ACC112 (cell line): ENCODE data around the gene LSM3.
"Not testable (repeated sequence)": the region's sequence is repeated elsewhere in the genome, so short reads cannot be mapped to it uniquely, and the experiment has no call there.

Experiments
- H2AFZ ChIP-seq: fragments of 200-600 bp; sonication (generic); one replicate; pipeline ENCODE4 v1.6.0; 2017; ENCODE audit warnings: antibody characterized with exemption, low read length; ENCODE audit not compliant: unreplicated experiment
- H3K27ac ChIP-seq: fragments of 200-600 bp; sonication (generic); 2 replicates; pipeline ENCODE4 v1.5.1; 2014; ENCODE audit warnings: low read depth, mild to moderate bottlenecking, antibody characterized with exemption, low read length, moderate library complexity
- H3K27me3 ChIP-seq: fragments of 200-600 bp; sonication (generic); 2 replicates; pipeline ENCODE4 v1.6.1; 2014; ENCODE audit warnings: mild to moderate bottlenecking, antibody characterized with exemption, low read length, moderate library complexity, mixed read lengths; ENCODE audit not compliant: insufficient read depth
- H3K36me3 ChIP-seq: fragments of 200-600 bp; sonication (generic); 2 replicates; pipeline ENCODE4 v1.6.1; 2016; ENCODE audit warnings: mild to moderate bottlenecking, antibody characterized with exemption, low read length, moderate library complexity, mixed read lengths; ENCODE audit not compliant: insufficient read depth
- H3K4me1 ChIP-seq: fragments of 200-600 bp; sonication (generic); one replicate; pipeline ENCODE4 v1.6.1; 2016; ENCODE audit warnings: low read length, mixed read lengths; ENCODE audit not compliant: insufficient read depth, unreplicated experiment, control insufficient read depth
- H3K4me3 ChIP-seq: fragments of 200-600 bp; sonication (generic); 2 replicates; pipeline ENCODE4 v1.5.1; 2014; ENCODE audit warnings: mild to moderate bottlenecking, low read depth, low read length
- H3K79me2 ChIP-seq: fragments of 200-600 bp; sonication (generic); one replicate; pipeline ENCODE4 v1.6.0; 2016; ENCODE audit warnings: low read length; ENCODE audit not compliant: control insufficient read depth, unreplicated experiment, insufficient read depth

The LSM3 gene

DNA sequence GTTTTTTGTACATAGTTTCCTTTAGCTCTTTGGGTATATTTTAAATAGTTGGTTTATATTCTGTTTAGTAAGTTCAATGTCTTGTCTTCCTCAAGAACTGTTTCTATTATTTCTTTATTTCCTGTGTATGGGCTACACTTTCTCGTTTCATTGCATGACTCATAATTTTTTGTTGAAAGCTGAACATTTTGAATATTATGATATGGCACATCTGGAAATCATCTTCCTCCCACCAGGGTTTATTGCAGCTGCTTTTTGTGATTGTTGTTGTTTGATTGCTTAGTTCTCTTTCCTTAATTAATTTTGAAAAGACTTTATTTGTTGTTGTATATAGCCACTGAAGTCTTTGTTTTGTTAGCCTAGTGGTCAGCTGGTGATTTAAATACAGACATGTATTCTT lies 43.8 kb downstream of the LSM3 start:
- Histone ChIP-seq H3K36me3 (peaks cover 11% of the 10 kb centered on the region), H3K27me3 (no peaks in the 10 kb centered on the region), H2AFZ (no peak overlapping the region), H3K79me2 (no peaks in the 10 kb centered on the region), H3K27ac (peak overlapping the region; percentile 46), H3K4me3 (peak overlapping the region; percentile 55; the same call in 1 of the 2 replicates), H3K4me1 (peaks cover 28% of the 10 kb centered on the region)

- Histone ChIP-seq H3K36me3 (peaks cover 11% of the 10 kb centered on the region), H3K79me2 (no peaks in the 10 kb centered on the region), H3K4me3 (peak overlapping the region; percentile 55; the same call in 1 of the 2 replicates), H3K4me1 (peaks cover 28% of the 10 kb centered on the region), H3K27me3 (no peaks in the 10 kb centered on the region), H2AFZ (no peak overlapping the region), H3K27ac (peak overlapping the region; percentile 46)
Measured at GRCh38 chr3:14222900-14223594, 44.4 kb downstream of the LSM3 start.

DNA sequence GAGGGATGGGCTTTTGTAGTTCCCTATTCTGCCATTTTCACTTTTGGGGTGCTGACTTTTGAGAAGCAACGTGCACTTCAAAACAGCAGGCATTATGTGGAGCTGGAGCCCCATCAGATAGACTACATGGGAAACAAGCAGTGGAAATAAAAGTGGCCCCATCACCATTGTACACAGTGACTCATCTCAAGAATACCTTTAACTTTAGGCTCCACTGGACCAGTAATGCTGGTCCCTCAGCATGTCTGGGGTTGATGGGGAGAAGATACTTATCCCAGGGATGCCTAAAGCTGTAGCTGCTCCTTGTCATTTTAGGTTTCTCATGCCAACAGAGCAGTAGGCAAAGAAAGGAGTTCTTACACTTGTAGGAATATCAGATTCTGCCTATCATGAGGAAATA lies 45.0 kb downstream of the LSM3 start:
- Histone ChIP-seq H3K4me3 (0 out of 2 replicates have a peak overlapping the region, but pooled peaks have one; percentile 55), H3K4me1 (peaks cover 28% of the 10 kb centered on the region), H3K79me2 (no peaks in the 10 kb centered on the region), H2AFZ (no peak overlapping the region), H3K36me3 (peaks cover 11% of the 10 kb centered on the region), H3K27me3 (no peaks in the 10 kb centered on the region), H3K27ac (peak overlapping the region; percentile 46)

GRCh38 chr3:14224895-14225294 lies 46.3 kb downstream of the LSM3 start:
- H3K36me3 ChIP-seq = peaks cover 11% of the 10 kb centered on the region
- H2AFZ ChIP-seq = no peak overlapping the region
- no peak overlapping the region for H3K27ac ChIP-seq
- no peaks in the 10 kb centered on the region for H3K27me3 ChIP-seq
- H3K4me1 ChIP-seq = peaks cover 28% of the 10 kb centered on the region
- H3K79me2 ChIP-seq = no peaks in the 10 kb centered on the region
- no peak overlapping the region for H3K4me3 ChIP-seq

- Histone ChIP-seq H3K27ac (no peak overlapping the region), H3K36me3 (peaks cover 11% of the 10 kb centered on the region), H3K4me1 (peaks cover 28% of the 10 kb centered on the region), H2AFZ (no peak overlapping the region), H3K27me3 (no peaks in the 10 kb centered on the region), H3K4me3 (no peak overlapping the region), H3K79me2 (no peaks in the 10 kb centered on the region)
Measured at GRCh38 chr3:14225421-14225820, 46.8 kb downstream of the LSM3 start.

- H3K4me1 ChIP-seq = peaks cover 28% of the 10 kb centered on the region
- H3K36me3 ChIP-seq, H3K4me3 ChIP-seq, H3K27ac ChIP-seq, H3K27me3 ChIP-seq, H2AFZ ChIP-seq, H3K79me2 ChIP-seq: not testable (repeated sequence)
Measured at GRCh38 chr3:14226351-14226750, 47.7 kb downstream of the LSM3 start.

- Histone ChIP-seq H3K79me2 (no peaks in the 10 kb centered on the region), H2AFZ (no peak overlapping the region), H3K27me3 (no peaks in the 10 kb centered on the region), H3K27ac (no peak overlapping the region), H3K4me3 (no peak overlapping the region), H3K36me3 (no peaks in the 10 kb centered on the region), H3K4me1 (peaks cover 29% of the 10 kb centered on the region)
Measured at GRCh38 chr3:14227856-14228255, 49.2 kb downstream of the LSM3 start.

- Histone ChIP-seq H3K79me2 (no peaks in the 10 kb centered on the region), H2AFZ (no peak overlapping the region), H3K27me3 (no peaks in the 10 kb centered on the region), H3K27ac (no peak overlapping the region), H3K4me1 (peaks cover 19% of the 10 kb centered on the region), H3K4me3 (no peak overlapping the region), H3K36me3 (no peaks in the 10 kb centered on the region)
Measured at GRCh38 chr3:14228681-14229470, 50.3 kb downstream of the LSM3 start.

DNA sequence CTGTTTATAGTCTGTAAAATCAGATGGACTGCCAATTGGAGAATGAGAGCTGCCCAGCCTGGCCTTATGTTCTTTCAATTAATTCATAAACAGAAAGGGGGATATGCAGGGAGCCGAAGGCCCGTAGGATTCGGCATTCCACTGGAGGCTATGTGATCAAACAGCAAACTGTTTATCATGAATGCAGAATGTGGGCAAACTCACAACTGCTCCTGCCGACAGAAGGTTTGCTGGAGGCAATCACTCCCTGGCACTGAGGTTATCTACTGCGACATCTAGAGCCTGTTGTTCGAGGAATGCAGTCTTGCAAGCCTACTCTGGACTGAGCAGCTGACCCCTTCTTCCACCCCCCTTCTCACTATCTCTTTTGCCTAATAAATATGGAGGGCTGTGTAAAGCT lies 51.1 kb downstream of the LSM3 start:
- H3K4me1 ChIP-seq = peaks cover 10% of the 10 kb centered on the region

DNA sequence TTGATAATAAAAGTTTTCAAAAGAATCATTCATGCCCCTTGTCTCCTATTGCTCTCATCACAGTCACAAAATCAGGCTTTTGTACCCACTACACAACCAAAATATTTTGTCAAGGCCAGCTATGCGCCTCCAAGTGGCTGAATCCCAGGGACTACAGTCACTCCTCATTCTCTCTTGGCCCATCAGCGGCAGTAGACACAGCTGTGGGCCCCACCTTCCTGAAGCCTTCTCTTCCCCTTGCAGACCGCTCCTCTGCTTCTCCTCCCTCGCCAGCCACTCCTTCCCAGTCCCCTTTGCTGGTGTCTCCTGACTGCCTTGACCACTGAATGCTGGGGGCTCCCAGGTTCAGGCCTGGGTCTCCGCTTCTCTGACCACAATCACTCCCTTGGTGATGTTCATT lies 52.1 kb downstream of the LSM3 start:
- peaks cover 4% of the 10 kb centered on the region for H3K4me1 ChIP-seq
- H3K79me2 ChIP-seq = no peaks in the 10 kb centered on the region
- H3K36me3 ChIP-seq = no peaks in the 10 kb centered on the region
- H3K4me3 ChIP-seq = no peak overlapping the region
- no peak overlapping the region for H3K27ac ChIP-seq
- no peak overlapping the region for H2AFZ ChIP-seq
- H3K27me3 ChIP-seq = no peaks in the 10 kb centered on the region

More for the DNA sequence above, 51.1 kb downstream of the LSM3 start:
- H2AFZ ChIP-seq, H3K79me2 ChIP-seq, H3K27me3 ChIP-seq, H3K4me3 ChIP-seq, H3K27ac ChIP-seq, H3K36me3 ChIP-seq: not testable (repeated sequence)
